CD4-positive, alpha-beta T cell (primary cell): Measurements from ENCODE around the gene CGNL1. TPM values are rescaled to one million over a fixed set of nuclear protein-coding genes. Genes with fewer than 3 reads are reported as not detected.

Source experiments
- ATAC-seq: fragments of 200-7000 bp; cut with Tn5 transposase; one replicate; pipeline ENCODE4 v1.10.0; 2022; ENCODE audit warnings: mild to moderate bottlenecking; ENCODE audit not compliant: poor library complexity
- CTCF ChIA-PET: fragments of 350-600 bp; sonication (Branson Sonifier 250); formaldehyde crosslinking; loops from one replicate; lab custom pipeline; 2021; ENCODE audit warnings: antibody characterized with exemption, inconsistent platforms; lab: Charles Lee
- POLR2A ChIA-PET: fragments of 350-600 bp; sonication (Branson Sonifier 250); formaldehyde crosslinking; loops from one replicate; lab custom pipeline; 2021; ENCODE audit warnings: antibody characterized with exemption, inconsistent platforms; lab: Charles Lee
- DNase-seq, 14 experiments: peaks; one replicate each; pipeline ENCODE4 v3.0.0-alpha.2; 2013 to 2020; ENCODE audit warnings: mixed read lengths in 2 of 14
- H3K27ac ChIP-seq, 2 donors: one replicate each; pipeline versions ENCODE4 v1.5.1 to v1.7.0; 2013; ENCODE audit warnings: low read length in 2 of 2, low read depth in 1 of 2, mild to moderate bottlenecking in 1 of 2
- H3K27me3 ChIP-seq, 2 experiments: 1 replicate in 1 of 2; 2 replicates in 1 of 2; pipeline versions ENCODE4 v1.6.1 to v1.7.0; 2013; ENCODE audit warnings: low read length in 2 of 2, control low read depth in 1 of 2, mild to moderate bottlenecking in 1 of 2, moderate library complexity in 1 of 2; ENCODE audit not compliant: insufficient read depth in 2 of 2, control insufficient read depth in 1 of 2
- H3K36me3 ChIP-seq: one replicate; pipeline ENCODE4 v1.6.1; 2013; ENCODE audit warnings: low read length, control low read depth; ENCODE audit not compliant: insufficient read depth
- H3K4me1 ChIP-seq: one replicate; pipeline ENCODE4 v1.6.1; 2013; ENCODE audit warnings: low read length, control low read depth; ENCODE audit not compliant: insufficient read depth
- H3K4me3 ChIP-seq: one replicate; pipeline ENCODE4 v1.5.1; 2013; ENCODE audit warnings: mild to moderate bottlenecking, low read length, moderate library complexity
- H3K9me3 ChIP-seq, 2 experiments: 1 replicate in 1 of 2; 2 replicates in 1 of 2; pipeline versions ENCODE4 v1.6.1 to v1.7.0; 2013; ENCODE audit warnings: low read length in 2 of 2, mild to moderate bottlenecking in 2 of 2, control low read depth in 1 of 2, moderate library complexity in 1 of 2; ENCODE audit not compliant: control insufficient read depth in 1 of 2, insufficient read depth in 1 of 2
- H3K27ac Mint-ChIP-seq: one replicate; pipeline ENCODE4 v1.8.0; 2020; ENCODE audit warnings: mixed read lengths
- H3K27me3 Mint-ChIP-seq: one replicate; pipeline ENCODE4 v1.8.0; 2021; ENCODE audit warnings: mixed read lengths
- H3K36me3 Mint-ChIP-seq: one replicate; pipeline ENCODE4 v1.8.0; 2021; ENCODE audit warnings: low read depth, mixed read lengths
- H3K4me1 Mint-ChIP-seq: one replicate; pipeline ENCODE4 v1.8.0; 2021; ENCODE audit warnings: low read depth, mixed read lengths
- H3K4me3 Mint-ChIP-seq: one replicate; pipeline ENCODE4 v1.8.0; 2020; ENCODE audit warnings: mild to moderate bottlenecking, mixed read lengths
- H3K9me3 Mint-ChIP-seq: one replicate; pipeline ENCODE4 v1.8.0; 2020; ENCODE audit warnings: mixed read lengths
- CTCF ChIP-seq: fragments of 200-600 bp; IDR thresholded peaks from one replicate; pipeline ENCODE4 v1.8.0; 2022; ENCODE audit warnings: antibody characterized with exemption, mild to moderate bottlenecking
- intact Hi-C, 2 experiments: fragments of 100-400 bp; cut with DNase I in 1 of 2; cut with micrococcal nuclease in 1 of 2; formaldehyde crosslinking; loops; one replicate each; pipeline versions ENCODE4 v1.15.1 to v1.9.0; 2023 to 2025; cut with DNase I, micrococcal nuclease
- total RNA-seq, 174 experiments: library from RNA in 2 of 174; stranded (reverse) in 2 of 174; gene quantifications; one replicate each; pipeline ENCODE4 v1.2.3 and lab custom pipeline; 2021 to 2026

Gene CGNL1
- total RNA-seq, 2 experiments from 2014 or later: not detected

- Histone ChIP-seq H3K36me3 (no peaks in the 10 kb centered on the region), H3K27ac (no peak overlapping the region), H3K4me1 (no peaks in the 10 kb centered on the region), H3K9me3 (no peaks in the 10 kb centered on the region), H3K4me3 (no peak overlapping the region), H3K27me3 (peaks cover 0 to 6% of the 10 kb centered on the region in 2 experiments)
- no peak overlapping the region for H3K27ac Mint-ChIP-seq
- H3K27me3 Mint-ChIP-seq: peaks cover 14% of the 10 kb centered on the region
- H3K4me3 Mint-ChIP-seq: no peak overlapping the region
- ChIA-PET POLR2A (no interaction called here), CTCF (no interaction called here)
- no peaks in the 10 kb centered on the region for H3K9me3 Mint-ChIP-seq
- no peaks in the 10 kb centered on the region for H3K4me1 Mint-ChIP-seq
- no peak for DNase-seq
- no peak for ATAC-seq
- intact Hi-C loops: no loop called here
- TF ChIP-seq CTCF: no peak
- no peaks in the 10 kb centered on the region for H3K36me3 Mint-ChIP-seq
Observed at GRCh38 chr15:57334257-57334656, 42.0 kb upstream of the CGNL1 start.

GRCh38 chr15:57335293-57335715, 41.0 kb upstream of the CGNL1 start:
- no peaks in the 10 kb centered on the region for H3K9me3 ChIP-seq
- H3K4me3 ChIP-seq: no peak overlapping the region
- Mint-ChIP-seq H3K4me3 (no peak overlapping the region), H3K27me3 (peaks cover 9% of the 10 kb centered on the region), H3K36me3 (no peaks in the 10 kb centered on the region), H3K9me3 (no peaks in the 10 kb centered on the region), H3K4me1 (no peaks in the 10 kb centered on the region), H3K27ac (no peak overlapping the region)
- H3K27ac ChIP-seq: no peak overlapping the region
- intact Hi-C loops: no loop called here
- POLR2A ChIA-PET: no interaction called here
- CTCF ChIA-PET: no interaction called here
- no peaks in the 10 kb centered on the region for H3K36me3 ChIP-seq
- H3K27me3 ChIP-seq: peaks cover 0 to 4% of the 10 kb centered on the region in 2 experiments
- no peak for DNase-seq
- H3K4me1 ChIP-seq: no peaks in the 10 kb centered on the region
- no peak for ATAC-seq
- TF ChIP-seq CTCF: no peak

- peaks cover 9% of the 10 kb centered on the region for H3K27me3 Mint-ChIP-seq
- H3K27ac Mint-ChIP-seq: no peak overlapping the region
- no peak for ATAC-seq
- H3K9me3 Mint-ChIP-seq: no peaks in the 10 kb centered on the region
- Histone ChIP-seq H3K9me3 (no peaks in the 10 kb centered on the region), H3K4me1 (no peaks in the 10 kb centered on the region), H3K27ac (no peak overlapping the region), H3K27me3 (no peaks in the 10 kb centered on the region), H3K36me3 (no peaks in the 10 kb centered on the region), H3K4me3 (no peak overlapping the region)
- ChIA-PET POLR2A (no interaction called here), CTCF (no interaction called here)
- H3K36me3 Mint-ChIP-seq: no peaks in the 10 kb centered on the region
- no peak overlapping the region for H3K4me3 Mint-ChIP-seq
- TF ChIP-seq CTCF: no peak
- DNase-seq: no peak
- no peaks in the 10 kb centered on the region for H3K4me1 Mint-ChIP-seq
- intact Hi-C loops: no loop called here
Observed at GRCh38 chr15:57335719-57336118, 40.6 kb upstream of the CGNL1 start.
